MCF 10A (cell line): ENCODE data around the gene ARL8A. TPM values are rescaled to one million over a fixed set of nuclear protein-coding genes. Genes with fewer than 3 reads are reported as not detected.
A peak's percentile ranks its signal among the peaks of the same experiment; 100 is the strongest.

ENCODE experiments used
- Bru-seq: library from RNA; stranded (reverse); fragments of 400-500 nt; gene quantifications from one replicate; lab custom pipeline; 2021; lab: Mats Ljungman, UMichigan
- BruChase-seq, 2 experiments: library from RNA; stranded (reverse); fragments of 400-500 nt; gene quantifications; one replicate each; lab custom pipeline; 2021; lab: Mats Ljungman, UMichigan
- BruUV-seq: library from RNA; stranded (reverse); fragments of 400-500 nt; replicated peaks from 2 replicates; lab custom pipeline; 2021; lab: Mats Ljungman, UMichigan
- CTCF ChIA-PET: fragments of 300-600 bp; sonication (Branson Sonifier 250); formaldehyde crosslinking; extraction: SDS; loops from one replicate; lab custom pipeline; 2021; ENCODE audit warnings: antibody characterized with exemption, inconsistent platforms; lab: Yijun Ruan, JAX
- POLR2A ChIA-PET: fragments of 300-600, 350-650 bp; sonication (Branson Sonifier 250); formaldehyde crosslinking; extraction: SDS; loops from one replicate; lab custom pipeline; 2020; ENCODE audit warnings: antibody characterized with exemption, inconsistent platforms; lab: Yijun Ruan, JAX
- DNase-seq: peaks from one replicate; pipeline ENCODE4 v3.0.0-alpha.2; 2018; ENCODE audit not compliant: unreplicated experiment
- H3K27ac Mint-ChIP-seq: one replicate; pipeline ENCODE4 v1.8.0; 2022; ENCODE audit warnings: mild to moderate bottlenecking, low read depth, mixed read lengths; ENCODE audit not compliant: unreplicated experiment
- H3K27me3 Mint-ChIP-seq: one replicate; pipeline ENCODE4 v1.8.0; 2022; ENCODE audit warnings: mixed read lengths; ENCODE audit not compliant: insufficient read depth, unreplicated experiment
- H3K36me3 Mint-ChIP-seq: one replicate; pipeline ENCODE4 v1.8.0; 2022; ENCODE audit warnings: mild to moderate bottlenecking, moderate library complexity, mixed read lengths; ENCODE audit not compliant: insufficient read depth, unreplicated experiment
- H3K4me1 Mint-ChIP-seq: one replicate; pipeline ENCODE4 v1.8.0; 2022; ENCODE audit warnings: mixed read lengths; ENCODE audit not compliant: insufficient read depth, unreplicated experiment
- H3K4me3 Mint-ChIP-seq: one replicate; pipeline ENCODE4 v1.8.0; 2022; ENCODE audit warnings: mild to moderate bottlenecking, moderate library complexity, mixed read lengths; ENCODE audit not compliant: unreplicated experiment
- H3K9me3 Mint-ChIP-seq: one replicate; pipeline ENCODE4 v1.8.0; 2022; ENCODE audit warnings: mixed read lengths; ENCODE audit not compliant: unreplicated experiment
- CTCF ChIP-seq: fragments of 200-600 bp; IDR thresholded peaks from one replicate; pipeline ENCODE4 v1.8.0; 2022; ENCODE audit warnings: antibody characterized with exemption, mild to moderate bottlenecking; ENCODE audit not compliant: unreplicated experiment
- intact Hi-C: fragments of 100-400 bp; cut with micrococcal nuclease; formaldehyde crosslinking; loops from 2 replicates; pipeline ENCODE4 v1.14.1; 2022
- long read RNA-seq: library from polyadenylated mRNA; stranded (forward); transcript quantifications from one replicate; pipeline ENCODE4 v2.0.0, GENCODE V29; 2022
- total RNA-seq: library from RNA; stranded (reverse); gene quantifications from 2 replicates; pipeline ENCODE4 v1.2.3, GENCODE V29; 2022

ARL8A gene
- total RNA-seq (94.8 and 126 TPM in 2 replicates), Bru-seq, nascent RNA (percentile 77 among the genes with signal in this experiment), BruChase-seq, experiment 1, labeled RNA remaining after a 6-hour chase (percentile 90 among the genes with signal in this experiment), BruChase-seq, experiment 2, labeled RNA remaining after a 2-hour chase (percentile 83 among the genes with signal in this experiment)
- long read RNA-seq, transcript ARL8A-201 (7 exons, 1,793 nt): major isoform, 125 of 147 reads
- long read RNA-seq, partial matches to known transcripts: 2 of 147 reads
- long read RNA-seq, other reads (novel, unspliced or antisense): 16 of 147 reads

GRCh38 chr1:202144402-202145067 is at the start of gene ARL8A:
Gene ARL8A, minus strand, starts transcription at chr1:202144737. Its CDS starts 165 bp downstream, at chr1:202144572.
- Mint-ChIP-seq H3K36me3 (peaks cover 9% of the 10 kb centered on the region), H3K9me3 (no peaks in the 10 kb centered on the region), H3K4me3 (peak within 1 kb of the TSS; percentile 86), H3K27me3 (no peaks in the 10 kb centered on the region), H3K4me1 (peaks cover 12% of the 10 kb centered on the region), H3K27ac (peak within 1 kb of the TSS; percentile 86)
- no peak for TF ChIP-seq CTCF
- DNase-seq: peak; percentile 72
- POLR2A ChIA-PET: interaction anchor here (0.6 to 3.4 kb wide), 9 partner anchors 10 to 190 kb away, joined by 3 to 14 read pairs (median 6); partner anchors contain the start of gene RNPEP
- CTCF ChIA-PET: interaction anchor here (1.0 kb wide), 2 partner anchors 9 to 25 kb away, joined by 3 to 6 read pairs; no protein-coding TSS in a partner anchor
- no TSS peak for BruUV-seq
- intact Hi-C loops: no loop called here

- no peak for TF ChIP-seq CTCF
- ChIA-PET POLR2A (interaction anchor here (1.8 kb wide), 1 partner anchor 120 kb away, joined by 9 read pairs; no protein-coding TSS in a partner anchor), CTCF (interaction anchor here (0.6 to 21.3 kb wide), 13 partner anchors 8 to 524 kb away, joined by 3 to 954 read pairs (median 14); no protein-coding TSS in a partner anchor)
- intact Hi-C loops: no loop called here
- Mint-ChIP-seq H3K27me3 (peaks cover 32% of the 10 kb centered on the region), H3K36me3 (no peaks in the 10 kb centered on the region), H3K4me1 (peaks cover 13% of the 10 kb centered on the region), H3K27ac (no peak overlapping the region), H3K4me3 (no peak overlapping the region), H3K9me3 (no peaks in the 10 kb centered on the region)
- no peak for DNase-seq
- no TSS peak for BruUV-seq
Measured at GRCh38 chr1:202194328-202194648, 49.8 kb upstream of the ARL8A start.

GRCh38 chr1:202193614-202194327 is 49.2 kb upstream of the ARL8A start, which contains the start of gene LGR6:
Gene LGR6, plus strand, starts transcription at chr1:202193799. Its CDS starts 191 bp downstream, at chr1:202193990.
- no peaks in the 10 kb centered on the region for H3K9me3 Mint-ChIP-seq
- TF ChIP-seq CTCF: no peak
- H3K4me1 Mint-ChIP-seq: peaks cover 8% of the 10 kb centered on the region
- no peak for DNase-seq
- no peak within 1 kb of the TSS for H3K4me3 Mint-ChIP-seq
- no peak within 1 kb of the TSS for H3K27ac Mint-ChIP-seq
- ChIA-PET CTCF (interaction anchor here (0.9 to 21.3 kb wide), 33 partner anchors 9 to 526 kb away, joined by 3 to 954 read pairs (median 9); partner anchors contain the start of gene UBE2T), POLR2A (interaction anchor here (0.9 to 1.8 kb wide), 3 partner anchors 9 to 120 kb away, joined by 3 to 9 read pairs (median 7); no protein-coding TSS in a partner anchor)
- intact Hi-C loops: loop anchor here (1.0 to 2.0 kb wide), 3 partner anchors 43 to 122 kb away; no protein-coding TSS in a partner anchor
- H3K27me3 Mint-ChIP-seq: peaks cover 32% of the 10 kb centered on the region
- no TSS peak for BruUV-seq
- no peaks in the 10 kb centered on the region for H3K36me3 Mint-ChIP-seq
